AG09319 (cell line): ENCODE results near the gene TBXT.

ENCODE experiments used
- DNase-seq: peaks from one replicate; pipeline ENCODE4 v3.0.0-alpha.2; 2010; ENCODE audit warnings: low read depth; ENCODE audit errors: extremely low read depth
- TF ChIP-seq, protein P1 (sequence below): IDR thresholded peaks from 2 replicates; pipeline ENCODE4 v1.5.1; 2011; ENCODE audit warnings: low read depth, mild to moderate bottlenecking, inconsistent platforms, low read length, moderate library complexity

The TBXT gene

GRCh38 chr6:166162599-166163342, 4.9 kb downstream of the TBXT start:
- DNase-seq = no peak
- TF ChIP-seq, protein P1, sequence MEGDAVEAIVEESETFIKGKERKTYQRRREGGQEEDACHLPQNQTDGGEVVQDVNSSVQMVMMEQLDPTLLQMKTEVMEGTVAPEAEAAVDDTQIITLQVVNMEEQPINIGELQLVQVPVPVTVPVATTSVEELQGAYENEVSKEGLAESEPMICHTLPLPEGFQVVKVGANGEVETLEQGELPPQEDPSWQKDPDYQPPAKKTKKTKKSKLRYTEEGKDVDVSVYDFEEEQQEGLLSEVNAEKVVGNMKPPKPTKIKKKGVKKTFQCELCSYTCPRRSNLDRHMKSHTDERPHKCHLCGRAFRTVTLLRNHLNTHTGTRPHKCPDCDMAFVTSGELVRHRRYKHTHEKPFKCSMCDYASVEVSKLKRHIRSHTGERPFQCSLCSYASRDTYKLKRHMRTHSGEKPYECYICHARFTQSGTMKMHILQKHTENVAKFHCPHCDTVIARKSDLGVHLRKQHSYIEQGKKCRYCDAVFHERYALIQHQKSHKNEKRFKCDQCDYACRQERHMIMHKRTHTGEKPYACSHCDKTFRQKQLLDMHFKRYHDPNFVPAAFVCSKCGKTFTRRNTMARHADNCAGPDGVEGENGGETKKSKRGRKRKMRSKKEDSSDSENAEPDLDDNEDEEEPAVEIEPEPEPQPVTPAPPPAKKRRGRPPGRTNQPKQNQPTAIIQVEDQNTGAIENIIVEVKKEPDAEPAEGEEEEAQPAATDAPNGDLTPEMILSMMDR = no peak

- no peak for DNase-seq
- TF ChIP-seq, protein P1 = no peak
These were observed 9.6 kb downstream of the TBXT start for GRCh38 chr6:166157930-166158617.

- TF ChIP-seq, protein P1 = no peak; the same call in 1 of the 2 replicates
- no peak for DNase-seq
These were observed 10.7 kb downstream of the TBXT start for GRCh38 chr6:166156942-166157341.

DNA sequence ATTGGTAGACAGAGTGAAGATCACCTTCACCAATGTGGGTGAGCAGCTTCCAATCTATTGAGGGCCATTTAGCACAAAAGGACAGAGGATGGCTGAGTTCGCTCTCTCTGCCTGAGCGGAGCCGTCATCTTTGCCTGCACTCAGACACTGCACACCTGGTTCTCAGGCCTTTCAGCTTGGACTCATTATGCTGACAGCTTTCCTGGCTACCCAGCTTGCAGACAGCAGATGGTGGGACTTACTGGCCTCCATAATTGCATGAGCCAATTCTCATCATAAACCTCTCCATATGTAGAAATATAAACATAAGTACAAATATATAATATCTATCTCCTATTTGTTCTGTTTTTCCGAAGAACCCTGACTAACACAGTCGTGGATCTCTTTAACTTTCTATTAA, 13.7 kb downstream of the TBXT start:
- TF ChIP-seq, protein P1 = no peak
- no peak for DNase-seq

GRCh38 chr6:166152660-166153059, 15.0 kb downstream of the TBXT start:
- TF ChIP-seq, protein P1 = no peak
- DNase-seq = no peak

- no peak for DNase-seq
- TF ChIP-seq, protein P1 = no peak
These were observed 15.9 kb downstream of the TBXT start for GRCh38 chr6:166151798-166152197.

DNA sequence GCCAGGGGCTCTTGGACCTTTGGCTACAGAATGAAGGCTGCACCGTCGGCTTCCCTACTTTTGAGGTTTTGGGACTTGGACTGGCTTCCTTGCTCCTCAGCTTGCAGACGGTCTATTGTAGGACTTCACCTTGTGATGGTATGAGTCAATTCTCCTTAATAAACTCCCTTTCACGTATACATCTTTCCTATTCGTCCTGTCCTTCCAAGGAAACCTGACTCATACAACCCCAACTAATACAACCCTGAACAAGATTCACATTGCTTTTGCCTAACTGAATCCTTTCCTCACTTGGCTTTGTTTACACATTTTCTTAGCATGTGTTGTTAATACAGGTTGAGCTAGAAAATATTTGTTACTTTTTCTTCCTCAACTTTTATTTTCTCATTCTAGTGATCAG, 21.9 kb downstream of the TBXT start:
- no peak for DNase-seq
- TF ChIP-seq, protein P1 = no peak
